Liver (tissue), 3 donors: ENCODE data around the gene RAB4B.

Experiments
- CTCF ChIP-seq: fragments of 150-350 bp; IDR thresholded peaks from 2 replicates; pipeline ENCODE4 v1.5.1; 2017; ENCODE audit warnings: improper control_type of control experiment, low read depth, low read length; ENCODE audit not compliant: missing input control
- JUND ChIP-seq, 2 donors: IDR thresholded peaks; 2 replicates each; pipeline ENCODE4 v1.6.1; 2016; ENCODE audit warnings: antibody characterized with exemption in 2 of 2
- MAX ChIP-seq: IDR thresholded peaks from 2 replicates; pipeline ENCODE4 v1.6.1; 2016; ENCODE audit warnings: antibody characterized with exemption
- NR2F2 ChIP-seq: IDR thresholded peaks from 2 replicates; pipeline ENCODE4 v1.6.1; 2016; ENCODE audit warnings: antibody characterized with exemption
- SP1 ChIP-seq: IDR thresholded peaks from 2 replicates; pipeline ENCODE4 v1.6.1; 2018; ENCODE audit warnings: antibody characterized with exemption, mild to moderate bottlenecking
- YY1 ChIP-seq: IDR thresholded peaks from 2 replicates; pipeline ENCODE4 v1.6.1; 2016; ENCODE audit warnings: antibody characterized with exemption, mild to moderate bottlenecking
- donor health status: healthy.
- donor health status: healthy.

- TF ChIP-seq CTCF = no peak
- no peak for TF ChIP-seq MAX
- no peak for TF ChIP-seq NR2F2
- TF ChIP-seq YY1 = no peak
- TF ChIP-seq SP1 = no peak
- TF ChIP-seq JUND (IDR thresholded peaks at IDR 0.05) = no peak
Measured at GRCh38 chr19:40808497-40808896, 30.4 kb downstream of the RAB4B start.
